GM21381 (cell line): ENCODE measurements around the gene TOP1.
A peak's percentile ranks its signal among the peaks of the same experiment; 100 is the strongest.

Experiments
- ATAC-seq: cut with Tn5 transposase; IDR thresholded peaks from one replicate; pipeline ENCODE4 v1.9.1; 2021; ENCODE audit warnings: mild to moderate bottlenecking, moderate library complexity; ENCODE audit not compliant: unreplicated experiment

TOP1 gene

GRCh38 chr20:41163821-41164220, 135.2 kb downstream of the TOP1 start:
- no peak for ATAC-seq

- no peak for ATAC-seq
Observed at GRCh38 chr20:41165001-41165882, 136.6 kb downstream of the TOP1 start.

- ATAC-seq, result no peak
Observed at GRCh38 chr20:41166201-41167117, 137.8 kb downstream of the TOP1 start.

GRCh38 chr20:41167118-41167470, 138.5 kb downstream of the TOP1 start:
- ATAC-seq, result no peak

- peak; percentile 67 for ATAC-seq
Observed at GRCh38 chr20:41167481-41168253, 139.0 kb downstream of the TOP1 start.

GRCh38 chr20:41168281-41169161, 139.9 kb downstream of the TOP1 start:
- no peak for ATAC-seq

GRCh38 chr20:41169162-41169690, 140.6 kb downstream of the TOP1 start:
- ATAC-seq, result no peak

GRCh38 chr20:41169791-41170351, 141.2 kb downstream of the TOP1 start:
- ATAC-seq, result no peak

- no peak for ATAC-seq
Observed at GRCh38 chr20:41170386-41171105, 141.9 kb downstream of the TOP1 start.

GRCh38 chr20:41171736-41172295, 143.2 kb downstream of the TOP1 start:
- ATAC-seq, result no peak

GRCh38 chr20:41172296-41173140, 143.9 kb downstream of the TOP1 start:
- ATAC-seq, result no peak

- ATAC-seq, result peak; percentile 77
Observed at GRCh38 chr20:41173161-41173721, 144.6 kb downstream of the TOP1 start.

- no peak for ATAC-seq
Observed at GRCh38 chr20:41173791-41174341, 145.2 kb downstream of the TOP1 start.
